ENCODE measurements around the gene ATP6V0A4.
"Not testable (repeated sequence)": the region's sequence is repeated elsewhere in the genome, so short reads cannot be mapped to it uniquely, and the experiment has no call there.

Gene ATP6V0A4

GRCh38 chr7:138749960-138750359 is 48.0 kb downstream of the ATP6V0A4 start:
- no peak for DNase-seq

GRCh38 chr7:138748666-138749065 is 49.3 kb downstream of the ATP6V0A4 start:
- no peak for DNase-seq

GRCh38 chr7:138746073-138746472 is 51.9 kb downstream of the ATP6V0A4 start:
- peak; percentile 63 for DNase-seq

- DNase-seq, result no peak
Observed at GRCh38 chr7:138745189-138745588, 52.8 kb downstream of the ATP6V0A4 start.

- no peak for DNase-seq
Observed at GRCh38 chr7:138741453-138741735, 56.6 kb downstream of the ATP6V0A4 start.

- no peak for DNase-seq
Observed at GRCh38 chr7:138739859-138740258, 58.1 kb downstream of the ATP6V0A4 start.

GRCh38 chr7:138738551-138739335 is 59.3 kb downstream of the ATP6V0A4 start:
- DNase-seq, result peak; percentile 76

- no peak for DNase-seq
Observed at GRCh38 chr7:138738114-138738513, 59.9 kb downstream of the ATP6V0A4 start.

GRCh38 chr7:138735399-138735798 is 62.6 kb downstream of the ATP6V0A4 start:
- DNase-seq, result no peak

GRCh38 chr7:138731733-138732132 is 66.3 kb downstream of the ATP6V0A4 start:
- not testable (repeated sequence) for DNase-seq

GRCh38 chr7:138729444-138729843 is 68.6 kb downstream of the ATP6V0A4 start:
- DNase-seq, result no peak

- DNase-seq, result no peak
Observed at GRCh38 chr7:138727336-138728099, 70.5 kb downstream of the ATP6V0A4 start.

- no peak for DNase-seq
Observed at GRCh38 chr7:138726288-138726687, 71.7 kb downstream of the ATP6V0A4 start.

GRCh38 chr7:138720286-138720685 is 77.7 kb downstream of the ATP6V0A4 start:
- DNase-seq, result no peak

- no peak for DNase-seq
Observed at GRCh38 chr7:138716889-138717288, 81.1 kb downstream of the ATP6V0A4 start.

GRCh38 chr7:138713191-138713590 is 84.8 kb downstream of the ATP6V0A4 start:
- no peak for DNase-seq

- DNase-seq, result no peak
Observed at GRCh38 chr7:138712652-138713051, 85.3 kb downstream of the ATP6V0A4 start.

- no peak for DNase-seq
Observed at GRCh38 chr7:138710536-138711385, 87.2 kb downstream of the ATP6V0A4 start.

GRCh38 chr7:138705167-138705566 is 92.8 kb downstream of the ATP6V0A4 start:
- DNase-seq, result no peak

GRCh38 chr7:138701537-138701923 is 96.5 kb downstream of the ATP6V0A4 start:
- DNase-seq, result no peak

- DNase-seq, result no peak
Observed at GRCh38 chr7:138700857-138701536, 97.0 kb downstream of the ATP6V0A4 start, which contains the start of gene SVOPL. Gene SVOPL, minus strand, starts transcription at chr7:138701362. Its CDS starts 22,317 bp downstream, at chr7:138679045.

- DNase-seq, result no peak
Observed at GRCh38 chr7:138699661-138700060, 98.3 kb downstream of the ATP6V0A4 start.

- DNase-seq, result no peak
Observed at GRCh38 chr7:138698281-138698680, 99.7 kb downstream of the ATP6V0A4 start.

Measured in stimulated activated CD4-positive, alpha-beta T cell treated with anti-CD3 and anti-CD28 coated beads, Interleukin-1b, Interleukin-23, amount 100 ng/mL, for 48 hours (primary cell).